HepG2 (cell line): ENCODE results near the gene APPBP2. TPM values are rescaled to one million over a fixed set of nuclear protein-coding genes. Genes with fewer than 3 reads are reported as not detected.

Experiments used
- ATAC-seq: fragments of 200-7000 bp; cut with Tn5 transposase; 3 replicates; pipeline ENCODE4 v1.9.1; 2020; ENCODE audit warnings: mild to moderate bottlenecking, moderate library complexity
- BruUV-seq: library from RNA; stranded (reverse); fragments of 400-500 nt; replicated peaks from 2 replicates; lab custom pipeline; 2021; lab: Mats Ljungman, UMichigan
- CTCF ChIA-PET: fragments of 300-600 bp; formaldehyde crosslinking; extraction: SDS; loops from one replicate; lab custom pipeline; 2021; ENCODE audit warnings: low total read pairs, inconsistent platforms, low intra/inter-chr PET ratio; lab: Yijun Ruan, JAX
- POLR2A ChIA-PET: fragments of 350-600 bp; sonication (Branson Sonifier 250); formaldehyde crosslinking; loops from one replicate; lab custom pipeline; 2020; ENCODE audit warnings: antibody characterized with exemption, inconsistent platforms; lab: Yijun Ruan, JAX
- DNase-seq: peaks from one replicate; pipeline ENCODE4 v3.0.0-alpha.2; 2015; ENCODE audit warnings: low spot score
- FAIRE-seq: peaks from 3 replicates; lab custom pipeline; 2011; peaks lifted over from hg19 to GRCh38; lab: Jason Lieb, UNC
- H2AFZ ChIP-seq: one replicate; pipeline ENCODE4 v1.6.1; 2011; ENCODE audit warnings: low read length, inconsistent platforms
- H3K27ac ChIP-seq: fragments of 300-600 bp; 3 replicates; pipeline ENCODE4 v1.8.0; 2011; ENCODE audit warnings: mixed run types, mild to moderate bottlenecking, mixed read lengths, low read length, inconsistent platforms; ENCODE audit not compliant: insufficient read depth; ENCODE audit errors: extremely low read length
- H3K27me3 ChIP-seq, 2 experiments: fragments of 200-600 bp in 1 of 2; 2 replicates in 1 of 2; 3 replicates in 1 of 2; pipeline versions ENCODE4 v1.6.0 to v1.8.0; 2011; ENCODE audit warnings: low read length in 2 of 2, mild to moderate bottlenecking in 2 of 2, moderate library complexity in 2 of 2, inconsistent platforms in 1 of 2; ENCODE audit not compliant: insufficient read depth in 2 of 2, control insufficient read depth in 1 of 2
- H3K36me3 ChIP-seq, 2 experiments: fragments of 200-600 bp in 1 of 2; replicated peaks in 1 of 2; 2 replicates in 1 of 2; 3 replicates in 1 of 2; pipeline versions ENCODE4 v1.5.1 to v1.8.0; 2011; ENCODE audit warnings: low read length in 2 of 2, inconsistent platforms in 1 of 2; ENCODE audit not compliant: insufficient read depth in 2 of 2, control insufficient read depth in 1 of 2
- H3K4me1 ChIP-seq: 2 replicates; pipeline ENCODE4 v1.5.1; 2012; ENCODE audit warnings: low read length, inconsistent platforms; ENCODE audit not compliant: insufficient read depth
- H3K4me2 ChIP-seq: 2 replicates; pipeline ENCODE4 v1.6.0; 2011; ENCODE audit warnings: low read depth, low read length, inconsistent platforms
- H3K4me3 ChIP-seq, 3 experiments: fragments of 200-600 bp in 1 of 3; sonication (generic), shearing (Covaris generic) in 1 of 3; replicated peaks in 1 of 3; 2 replicates each; pipeline ENCODE4 v1.5.1; 2011 to 2016; ENCODE audit warnings: low read length in 3 of 3, inconsistent platforms in 2 of 3, low read depth in 2 of 3, mild to moderate bottlenecking in 2 of 3, control low read depth in 1 of 3, mixed read lengths in 1 of 3; ENCODE audit not compliant: insufficient read depth in 1 of 3
- H3K79me2 ChIP-seq: one replicate; pipeline ENCODE4 v1.6.1; 2011; ENCODE audit warnings: low read length, inconsistent platforms; ENCODE audit not compliant: insufficient read depth
- H3K9ac ChIP-seq: 2 replicates; pipeline ENCODE4 v1.6.0; 2011; ENCODE audit warnings: mild to moderate bottlenecking, low read depth, low read length, inconsistent platforms; ENCODE audit not compliant: insufficient read depth
- H3K9me3 ChIP-seq: 2 replicates; pipeline ENCODE4 v1.5.1; 2012; ENCODE audit warnings: mild to moderate bottlenecking, low read length
- H4K20me1 ChIP-seq: 2 replicates; pipeline ENCODE4 v1.6.0; 2011; ENCODE audit warnings: inconsistent platforms, mild to moderate bottlenecking, low read length, moderate library complexity; ENCODE audit not compliant: insufficient read depth
- FOXA3 ChIP-seq: IDR thresholded peaks from 2 replicates; pipeline ENCODE4 v1.6.1; 2016; ENCODE audit warnings: missing genetic modification reagents, missing compliant biosample characterization
- FOXM1 ChIP-seq: sonication (generic); formaldehyde crosslinking; IDR thresholded peaks from 2 replicates; pipeline ENCODE4 v1.5.0; 2020; ENCODE audit warnings: missing genetic modification reagents
- HINFP ChIP-seq: sonication (generic); formaldehyde crosslinking; IDR thresholded peaks from 2 replicates; pipeline ENCODE4 v1.4.0; 2020; ENCODE audit warnings: low read depth, mild to moderate bottlenecking, missing genetic modification reagents
- KAT8 ChIP-seq: IDR thresholded peaks from 2 replicates; pipeline ENCODE4 v1.6.1; 2016; ENCODE audit warnings: missing genetic modification reagents, missing compliant biosample characterization
- KLF16 ChIP-seq, 2 experiments: sonication (generic) in 1 of 2; formaldehyde crosslinking in 1 of 2; IDR thresholded peaks; 2 replicates each; pipeline versions ENCODE4 v1.6.1 to v1.8.0; 2016 to 2023; ENCODE audit warnings: missing genetic modification reagents in 2 of 2, missing compliant biosample characterization in 1 of 2
- NAIF1 ChIP-seq: sonication (generic); formaldehyde crosslinking; IDR thresholded peaks from 2 replicates; pipeline ENCODE4 v1.5.0; 2020; ENCODE audit warnings: mild to moderate bottlenecking, missing genetic modification reagents, borderline replicate concordance
- NCOR1 ChIP-seq: fragments of 200-600 bp; sonication (generic); IDR thresholded peaks from 2 replicates; pipeline ENCODE4 v1.7.0; 2017; ENCODE audit warnings: antibody characterized with exemption, low read length, borderline replicate concordance
- PHF8 ChIP-seq: sonication (generic); formaldehyde crosslinking; IDR thresholded peaks from 2 replicates; pipeline ENCODE4 v1.5.0; 2020; ENCODE audit warnings: missing genetic modification reagents
- RCOR2 ChIP-seq: IDR thresholded peaks from 2 replicates; pipeline ENCODE4 v1.6.1; 2016; ENCODE audit warnings: missing biosample characterization, missing genetic modification reagents
- SAFB2 ChIP-seq: sonication (generic); formaldehyde crosslinking; IDR thresholded peaks from 2 replicates; pipeline ENCODE4 v1.5.1; 2020; ENCODE audit warnings: missing genetic modification reagents, low read depth, mild to moderate bottlenecking, borderline replicate concordance
- SIX1 ChIP-seq: sonication (generic); formaldehyde crosslinking; IDR thresholded peaks from 2 replicates; pipeline ENCODE4 v1.4.0; 2020; ENCODE audit warnings: missing genetic modification reagents, borderline replicate concordance
- SP1 ChIP-seq, 2 experiments: fragments of 450-650 bp in 1 of 2; sonication (generic) in 1 of 2; formaldehyde crosslinking in 1 of 2; IDR thresholded peaks; 2 replicates each; pipeline versions ENCODE4 v1.4.0 to v1.6.1; 2016 to 2020; ENCODE audit warnings: missing genetic modification reagents in 1 of 2
- SP4 ChIP-seq: sonication (generic); formaldehyde crosslinking; IDR thresholded peaks from 2 replicates; pipeline ENCODE4 v1.8.1; 2023; ENCODE audit warnings: mild to moderate bottlenecking, missing genetic modification reagents
- ZNF451 ChIP-seq: sonication (generic); formaldehyde crosslinking; IDR thresholded peaks from 2 replicates; pipeline ENCODE4 v1.5.0; 2020; ENCODE audit warnings: mild to moderate bottlenecking, missing genetic modification reagents
- ZNF580 ChIP-seq: IDR thresholded peaks from 2 replicates; pipeline ENCODE4 v1.6.1; 2016; ENCODE audit warnings: low read depth, borderline replicate concordance
- ZNF713 ChIP-seq: sonication (generic); formaldehyde crosslinking; IDR thresholded peaks from 2 replicates; pipeline ENCODE4 v1.4.0; 2020; ENCODE audit warnings: mild to moderate bottlenecking, missing genetic modification reagents
- WGBS: methylation state at CpG from one replicate; pipeline ENCODE4 v1.1.6; 2017; ENCODE audit warnings: low lambda C conversion rate; 5-methylcytosine and 5-hydroxymethylcytosine counted together
- in situ Hi-C: cut with HindIII; loops from 2 replicates; pipeline ENCODE4 v1.10.0; 2017; ENCODE audit warnings: low pct_unique_long_range_greater_than_20kb; ENCODE audit not compliant: extremely low pct_ligation_motif_present
- intact Hi-C: fragments of 100-400 bp; cut with micrococcal nuclease; formaldehyde crosslinking; loops from one replicate; pipeline ENCODE4 v1.10.0; 2022; ENCODE audit not compliant: unreplicated experiment
- polyA plus RNA-seq, 8 experiments: library from polyadenylated mRNA; depleted of rRNA in 3 of 8; stranded (reverse) in 7 of 8; unstranded in 1 of 8; fragments of >200 nt; fragmentation: Illumina TruSeq in 4 of 8; extraction: Trizol in 4 of 8; gene quantifications; 2 replicates each; pipeline versions ENCODE4 v1.2.1 to v1.2.3, GENCODE V29; 2011 to 2016; ENCODE audit warnings: low read depth in 4 of 8, missing spikeins in 1 of 8, mixed read lengths in 1 of 8; ENCODE audit not compliant: insufficient read depth in 1 of 8
- total RNA-seq, 5 experiments: library from RNA; depleted of rRNA; stranded (reverse); fragments of >200 nt; fragmentation: Illumina TruSeq; extraction: Trizol; gene quantifications; 2 replicates each; pipeline ENCODE4 v1.2.3, GENCODE V29; 2016; ENCODE audit warnings: low read depth in 1 of 5
- TF ChIP-seq, protein P1 (sequence below): IDR thresholded peaks from 2 replicates; pipeline ENCODE4 v1.6.1; 2016; ENCODE audit warnings: low read depth, control low read depth
- TF ChIP-seq, protein P2 (sequence below): sonication (generic); formaldehyde crosslinking; IDR thresholded peaks from 2 replicates; pipeline ENCODE4 v1.5.0; 2020; ENCODE audit warnings: missing genetic modification reagents, mild to moderate bottlenecking, borderline replicate concordance

Gene APPBP2
- total and polyA plus RNA-seq, 2 of the 13 experiments (the other 11 are each of a cell fraction or from before 2014, with no cell fraction given) = 17.5 to 45.8 TPM

DNA sequence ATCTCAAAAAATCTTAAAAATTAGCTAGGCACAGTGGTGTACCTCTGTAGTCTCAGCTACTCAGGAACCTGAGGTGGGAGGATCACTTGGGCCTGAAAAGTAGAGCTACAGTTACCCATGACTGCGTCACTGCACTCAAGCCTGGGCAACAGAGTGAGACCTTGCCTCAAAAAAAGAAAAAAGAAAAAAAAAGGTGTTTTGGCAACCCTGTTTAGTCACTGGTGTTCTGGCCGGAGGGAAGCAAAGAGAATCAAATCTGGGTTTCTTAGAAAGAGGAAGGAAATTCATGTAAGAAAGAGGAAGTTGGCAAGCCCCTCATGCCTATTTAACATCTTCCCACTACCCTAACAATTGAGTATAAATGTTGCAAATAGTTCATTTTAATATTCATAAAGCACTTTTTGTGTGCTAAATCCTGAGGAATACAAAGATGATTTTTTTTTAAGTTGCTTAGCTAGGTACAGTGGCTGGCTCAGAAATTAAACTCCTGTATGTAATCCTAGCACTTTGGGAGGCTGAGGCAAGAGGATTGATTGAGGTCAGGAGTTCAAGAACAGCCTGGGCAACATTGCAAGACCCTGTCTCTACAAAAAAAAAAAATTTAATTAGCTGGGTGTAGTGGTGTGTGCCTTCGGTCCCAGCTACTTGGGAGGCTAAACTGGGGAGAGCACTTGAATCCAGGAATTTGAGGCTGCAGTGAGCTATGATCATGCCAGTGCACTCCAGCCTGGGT, 127.6 kb downstream of the APPBP2 start:
- POLR2A ChIA-PET = no interaction called here
- Histone ChIP-seq H3K27ac (no peak overlapping the region), H2AFZ (no peak overlapping the region), H3K79me2 (no peaks in the 10 kb centered on the region), H3K4me1 (peaks cover 25% of the 10 kb centered on the region), H4K20me1 (no peaks in the 10 kb centered on the region), H3K4me2 (no peak overlapping the region), H3K4me3 (no peak overlapping the region), H3K9ac (no peak overlapping the region), H3K27me3 (no peaks in the 10 kb centered on the region), H3K36me3 (no peaks in the 10 kb centered on the region), H3K9me3 (no peaks in the 10 kb centered on the region)
- CTCF ChIA-PET = no interaction called here
- in situ Hi-C loops (no loop called here), intact Hi-C loops (no loop called here)
- BruUV-seq = no TSS peak
- TF ChIP-seq SP4 (no peak), SP1 (IDR thresholded peaks at IDR 0.05) (no peak), SP1 (CRISPR knock-in tag; IDR thresholded peaks at IDR 0.05) (no peak), KLF16 (CRISPR knock-in tag; IDR thresholded peaks at IDR 0.05) (no peak), SAFB2 (no peak), SIX1 (CRISPR knock-in tag) (no peak), KAT8 (CRISPR knock-in tag) (no peak), NAIF1 (no peak), RCOR2 (no peak), PHF8 (CRISPR knock-in tag) (no peak), FOXA3 (no peak), ZNF713 (CRISPR knock-in tag) (no peak), FOXM1 (CRISPR knock-in tag) (no peak), ZNF580 (CRISPR knock-in tag) (no peak), NCOR1 (no peak), HINFP (CRISPR knock-in tag) (no peak), ZNF451 (CRISPR knock-in tag) (no peak)
- TF ChIP-seq, protein P1, sequence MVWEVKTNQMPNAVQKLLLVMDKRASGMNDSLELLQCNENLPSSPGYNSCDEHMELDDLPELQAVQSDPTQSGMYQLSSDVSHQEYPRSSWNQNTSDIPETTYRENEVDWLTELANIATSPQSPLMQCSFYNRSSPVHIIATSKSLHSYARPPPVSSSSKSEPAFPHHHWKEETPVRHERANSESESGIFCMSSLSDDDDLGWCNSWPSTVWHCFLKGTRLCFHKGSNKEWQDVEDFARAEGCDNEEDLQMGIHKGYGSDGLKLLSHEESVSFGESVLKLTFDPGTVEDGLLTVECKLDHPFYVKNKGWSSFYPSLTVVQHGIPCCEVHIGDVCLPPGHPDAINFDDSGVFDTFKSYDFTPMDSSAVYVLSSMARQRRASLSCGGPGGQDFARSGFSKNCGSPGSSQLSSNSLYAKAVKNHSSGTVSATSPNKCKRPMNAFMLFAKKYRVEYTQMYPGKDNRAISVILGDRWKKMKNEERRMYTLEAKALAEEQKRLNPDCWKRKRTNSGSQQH (CRISPR knock-in tag) = no peak
- TF ChIP-seq, protein P2, sequence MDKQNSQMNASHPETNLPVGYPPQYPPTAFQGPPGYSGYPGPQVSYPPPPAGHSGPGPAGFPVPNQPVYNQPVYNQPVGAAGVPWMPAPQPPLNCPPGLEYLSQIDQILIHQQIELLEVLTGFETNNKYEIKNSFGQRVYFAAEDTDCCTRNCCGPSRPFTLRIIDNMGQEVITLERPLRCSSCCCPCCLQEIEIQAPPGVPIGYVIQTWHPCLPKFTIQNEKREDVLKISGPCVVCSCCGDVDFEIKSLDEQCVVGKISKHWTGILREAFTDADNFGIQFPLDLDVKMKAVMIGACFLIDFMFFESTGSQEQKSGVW = no peak
- WGBS = 67% methylated on average over 3 of the region's 3 CpGs
- FAIRE-seq (no peak), DNase-seq (no peak), ATAC-seq (no peak)
